ENCODE data around the gene RNF25.
"Not testable (repeated sequence)": the region's sequence is repeated elsewhere in the genome, so short reads cannot be mapped to it uniquely, and the experiment has no call there.

The RNF25 gene

GRCh38 chr2:218691234-218691633 lies 19.4 kb upstream of the RNF25 start:
- no peaks in the 10 kb centered on the region for H3K9me3 ChIP-seq (ENCODE audit: control insufficient read depth, insufficient read depth, low read depth, low read length)
- H3K4me1 ChIP-seq (ENCODE audit: control insufficient read depth, insufficient read depth, low read length), result no peaks in the 10 kb centered on the region
- no peak overlapping the region for H3K4me3 ChIP-seq (ENCODE audit: low read depth, low read length)
- CTCF ChIA-PET, result no interaction called here
- H3K27ac ChIP-seq (ENCODE audit: extremely low read depth, low read depth, low read length), result no peak overlapping the region
- POLR2A ChIA-PET, result no interaction called here
- H3K36me3 ChIP-seq (ENCODE audit: control insufficient read depth in 2 of 2, insufficient read depth in 1 of 2, low read length in 2 of 2), result peaks cover 5 to 75% of the 10 kb centered on the region in 2 experiments
- TF ChIP-seq ZNF423 (tag by site-specific recombination; IDR thresholded peaks at IDR 0.05) (no peak), ZNF350 (tag by site-specific recombination; IDR thresholded peaks at IDR 0.05) (no peak), ZNF155 (tag by site-specific recombination; IDR thresholded peaks at IDR 0.05) (no peak), ZNF510 (tag by site-specific recombination; IDR thresholded peaks at IDR 0.05; ENCODE audit: insufficient replicate concordance) (no peak), ZNF747 (tag by site-specific recombination; IDR thresholded peaks at IDR 0.05) (no peak), ZNF544 (tag by site-specific recombination; IDR thresholded peaks at IDR 0.05) (no peak), ZNF621 (tag by site-specific recombination; IDR thresholded peaks at IDR 0.05) (no peak), ZNF48 (tag by site-specific recombination; IDR thresholded peaks at IDR 0.05) (no peak)
- TF ChIP-seq, protein P1, sequence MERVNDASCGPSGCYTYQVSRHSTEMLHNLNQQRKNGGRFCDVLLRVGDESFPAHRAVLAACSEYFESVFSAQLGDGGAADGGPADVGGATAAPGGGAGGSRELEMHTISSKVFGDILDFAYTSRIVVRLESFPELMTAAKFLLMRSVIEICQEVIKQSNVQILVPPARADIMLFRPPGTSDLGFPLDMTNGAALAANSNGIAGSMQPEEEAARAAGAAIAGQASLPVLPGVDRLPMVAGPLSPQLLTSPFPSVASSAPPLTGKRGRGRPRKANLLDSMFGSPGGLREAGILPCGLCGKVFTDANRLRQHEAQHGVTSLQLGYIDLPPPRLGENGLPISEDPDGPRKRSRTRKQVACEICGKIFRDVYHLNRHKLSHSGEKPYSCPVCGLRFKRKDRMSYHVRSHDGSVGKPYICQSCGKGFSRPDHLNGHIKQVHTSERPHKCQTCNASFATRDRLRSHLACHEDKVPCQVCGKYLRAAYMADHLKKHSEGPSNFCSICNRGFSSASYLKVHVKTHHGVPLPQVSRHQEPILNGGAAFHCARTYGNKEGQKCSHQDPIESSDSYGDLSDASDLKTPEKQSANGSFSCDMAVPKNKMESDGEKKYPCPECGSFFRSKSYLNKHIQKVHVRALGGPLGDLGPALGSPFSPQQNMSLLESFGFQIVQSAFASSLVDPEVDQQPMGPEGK (tag by site-specific recombination; IDR thresholded peaks at IDR 0.05), result no peak

DNA sequence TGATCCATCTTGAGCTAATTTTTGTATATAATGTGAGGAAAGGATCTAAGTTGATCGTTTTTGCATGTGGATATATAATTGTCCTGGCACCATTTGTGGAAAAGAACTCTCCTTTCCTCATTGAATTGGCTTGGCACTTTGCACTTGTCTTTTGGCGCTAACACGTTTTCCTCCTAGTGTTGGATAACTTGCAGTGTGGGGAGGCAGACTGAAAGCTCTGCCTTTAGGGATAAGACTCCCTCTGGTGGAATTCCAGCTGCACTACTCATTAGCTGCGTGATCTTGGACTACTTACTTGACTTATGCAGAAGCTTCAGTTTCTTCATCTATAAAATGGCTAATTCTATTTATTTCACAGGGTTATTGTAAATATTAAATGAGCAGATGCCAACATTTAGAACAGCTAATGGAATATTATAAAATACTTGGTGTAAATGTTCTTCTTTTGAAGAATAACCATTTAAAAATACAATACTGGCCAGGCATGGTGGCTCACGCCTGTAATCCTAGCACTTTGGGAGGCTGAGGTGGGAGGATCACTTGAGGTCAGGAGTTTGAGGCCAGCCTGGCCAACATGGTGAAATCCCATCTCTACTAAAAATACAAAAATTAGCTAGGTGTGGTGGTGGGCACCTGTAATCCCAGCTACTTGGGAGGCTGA lies 15.7 kb upstream of the RNF25 start:
- H3K36me3 ChIP-seq (ENCODE audit: control insufficient read depth in 2 of 2, insufficient read depth in 1 of 2, low read length in 2 of 2), result peaks cover 16 to 69% of the 10 kb centered on the region in 2 experiments
- H3K9me3 ChIP-seq (ENCODE audit: control insufficient read depth, insufficient read depth, low read depth, low read length); H3K4me3 ChIP-seq (ENCODE audit: low read depth, low read length); H3K27ac ChIP-seq (ENCODE audit: extremely low read depth, low read depth, low read length); H3K4me1 ChIP-seq (ENCODE audit: control insufficient read depth, insufficient read depth, low read length): not testable (repeated sequence)
- TF ChIP-seq PRDM1 (tag by site-specific recombination; IDR thresholded peaks at IDR 0.05) (peak; percentile 60; the same call in 1 of the 2 replicates), ZNF654 (tag by site-specific recombination; IDR thresholded peaks at IDR 0.05; ENCODE audit: low read depth) (peak; percentile 62), ZNF660 (tag by site-specific recombination; IDR thresholded peaks at IDR 0.05) (0 out of 2 replicates have a peak, but pooled peaks have one; percentile 13)
- TF ChIP-seq, protein P2, sequence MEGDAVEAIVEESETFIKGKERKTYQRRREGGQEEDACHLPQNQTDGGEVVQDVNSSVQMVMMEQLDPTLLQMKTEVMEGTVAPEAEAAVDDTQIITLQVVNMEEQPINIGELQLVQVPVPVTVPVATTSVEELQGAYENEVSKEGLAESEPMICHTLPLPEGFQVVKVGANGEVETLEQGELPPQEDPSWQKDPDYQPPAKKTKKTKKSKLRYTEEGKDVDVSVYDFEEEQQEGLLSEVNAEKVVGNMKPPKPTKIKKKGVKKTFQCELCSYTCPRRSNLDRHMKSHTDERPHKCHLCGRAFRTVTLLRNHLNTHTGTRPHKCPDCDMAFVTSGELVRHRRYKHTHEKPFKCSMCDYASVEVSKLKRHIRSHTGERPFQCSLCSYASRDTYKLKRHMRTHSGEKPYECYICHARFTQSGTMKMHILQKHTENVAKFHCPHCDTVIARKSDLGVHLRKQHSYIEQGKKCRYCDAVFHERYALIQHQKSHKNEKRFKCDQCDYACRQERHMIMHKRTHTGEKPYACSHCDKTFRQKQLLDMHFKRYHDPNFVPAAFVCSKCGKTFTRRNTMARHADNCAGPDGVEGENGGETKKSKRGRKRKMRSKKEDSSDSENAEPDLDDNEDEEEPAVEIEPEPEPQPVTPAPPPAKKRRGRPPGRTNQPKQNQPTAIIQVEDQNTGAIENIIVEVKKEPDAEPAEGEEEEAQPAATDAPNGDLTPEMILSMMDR (tag by site-specific recombination; IDR thresholded peaks at IDR 0.05), result peak; percentile 77
- POLR2A ChIA-PET, result interaction anchor here (0.9 to 1.3 kb wide), 3 partner anchors 16 to 160 kb away, joined by 4 to 9 read pairs (median 6); partner anchors contain the start of genes BCS1L, RNF25, STK36 and ZNF142
- CTCF ChIA-PET, result interaction anchor here (0.5 to 3.4 kb wide), 36 partner anchors 9 to 414 kb away, joined by 3 to 42 read pairs (median 5); partner anchors contain the start of genes RNF25, STK36 and ZNF142

DNA sequence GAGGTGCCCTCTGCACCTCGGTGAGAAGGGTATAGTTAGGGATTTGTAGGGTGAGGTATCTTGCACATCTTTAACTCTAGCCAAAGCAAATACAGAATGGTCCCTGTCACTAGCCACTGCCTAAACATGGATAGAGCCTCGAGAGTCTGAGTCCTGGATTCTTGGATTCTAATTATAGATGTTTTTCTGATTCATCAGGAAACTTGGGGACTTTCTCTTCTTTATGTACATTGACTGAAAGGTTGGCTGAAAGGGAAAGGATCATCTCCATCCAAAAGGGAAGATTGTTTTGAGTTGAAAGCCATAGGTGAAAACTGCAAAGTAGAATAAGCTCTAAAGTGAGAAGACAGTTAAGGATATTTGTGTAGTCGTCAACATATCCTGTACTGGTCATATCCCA lies 8.3 kb upstream of the RNF25 start:
- ChIA-PET CTCF (interaction anchor here (1.0 to 1.1 kb wide), 2 partner anchors 168 to 407 kb away, joined by 4 read pairs; no protein-coding TSS in a partner anchor), POLR2A (no interaction called here)
- H3K36me3 ChIP-seq (ENCODE audit: control insufficient read depth in 2 of 2, insufficient read depth in 1 of 2, low read length in 2 of 2), result peaks cover 20 to 74% of the 10 kb centered on the region in 2 experiments
- H3K4me3 ChIP-seq (ENCODE audit: low read depth, low read length), result no peak overlapping the region
- no peaks in the 10 kb centered on the region for H3K9me3 ChIP-seq (ENCODE audit: control insufficient read depth, insufficient read depth, low read depth, low read length)
- no peaks in the 10 kb centered on the region for H3K4me1 ChIP-seq (ENCODE audit: control insufficient read depth, insufficient read depth, low read length)
- no peak overlapping the region for H3K27ac ChIP-seq (ENCODE audit: extremely low read depth, low read depth, low read length)
- TF ChIP-seq ZBTB49 (tag by site-specific recombination; IDR thresholded peaks at IDR 0.05; ENCODE audit: low read depth) (no peak), ZFHX2 (tag by site-specific recombination; conservative IDR thresholded peaks at IDR 0.05) (no peak), PRDM1 (tag by site-specific recombination; IDR thresholded peaks at IDR 0.05) (peak; percentile 35; the same call in 1 of the 2 replicates)
